SU-DHL-6 (cell line): ENCODE data around the gene TOM1L2.

Source experiments
- EZH2phosphoT487 ChIP-seq: fragments of 200-600 bp; sonication (generic), shearing (Covaris generic); conservative IDR thresholded peaks from 2 replicates; pipeline ENCODE4 v1.6.1; 2018; ENCODE audit warnings: mild to moderate bottlenecking, antibody characterized with exemption, low read length, moderate library complexity, mixed read lengths
- TF ChIP-seq, protein P1 (sequence below): fragments of 200-600 bp; sonication (generic); IDR thresholded peaks from one replicate; pipeline ENCODE4 v1.5.1; 2017; ENCODE audit warnings: antibody characterized with exemption, mild to moderate bottlenecking, low read length, moderate library complexity; ENCODE audit not compliant: insufficient read depth, poor library complexity, severe bottlenecking

DNA sequence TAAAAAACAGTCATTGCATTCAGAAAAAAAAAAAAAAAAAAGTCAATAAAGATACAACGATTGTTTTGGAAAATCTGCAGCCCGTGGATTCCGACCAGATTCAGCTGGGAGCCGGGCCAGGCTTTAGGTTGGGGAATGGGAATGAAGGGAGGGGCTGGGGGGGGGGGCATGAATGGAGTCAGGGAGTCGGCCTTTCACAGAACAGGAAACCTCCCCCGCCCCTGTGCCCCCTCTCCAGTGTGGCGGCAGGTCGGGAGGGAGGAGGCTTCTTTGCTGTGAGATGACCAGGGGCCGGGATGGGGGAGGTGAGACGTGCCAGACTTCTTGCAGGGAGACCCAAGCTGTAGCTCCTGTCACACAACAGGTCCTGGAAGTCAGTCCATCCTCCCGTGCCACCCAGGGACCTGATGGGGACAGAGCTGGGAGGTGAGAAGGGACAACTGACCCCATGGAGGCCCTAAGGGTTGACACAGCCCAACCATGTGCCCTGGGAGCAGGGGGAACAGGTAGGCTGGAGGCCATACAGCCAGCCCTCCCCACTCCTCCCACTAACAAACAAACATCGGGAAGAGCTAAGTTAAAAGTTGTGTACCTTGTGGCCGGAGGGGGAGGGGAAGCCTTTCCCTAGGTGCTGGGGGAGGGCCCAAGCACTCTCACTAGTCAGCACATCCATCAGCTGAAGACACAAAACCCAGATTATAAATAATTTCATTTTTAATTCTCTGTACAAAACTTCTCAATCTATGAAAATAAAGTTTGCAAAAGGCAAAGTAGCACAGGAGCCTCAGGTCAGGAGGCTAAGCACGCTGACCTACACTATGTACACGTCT lies 160.6 kb downstream of the TOM1L2 start:
- no peak for TF ChIP-seq EZH2phosphoT487
- TF ChIP-seq, protein P1, sequence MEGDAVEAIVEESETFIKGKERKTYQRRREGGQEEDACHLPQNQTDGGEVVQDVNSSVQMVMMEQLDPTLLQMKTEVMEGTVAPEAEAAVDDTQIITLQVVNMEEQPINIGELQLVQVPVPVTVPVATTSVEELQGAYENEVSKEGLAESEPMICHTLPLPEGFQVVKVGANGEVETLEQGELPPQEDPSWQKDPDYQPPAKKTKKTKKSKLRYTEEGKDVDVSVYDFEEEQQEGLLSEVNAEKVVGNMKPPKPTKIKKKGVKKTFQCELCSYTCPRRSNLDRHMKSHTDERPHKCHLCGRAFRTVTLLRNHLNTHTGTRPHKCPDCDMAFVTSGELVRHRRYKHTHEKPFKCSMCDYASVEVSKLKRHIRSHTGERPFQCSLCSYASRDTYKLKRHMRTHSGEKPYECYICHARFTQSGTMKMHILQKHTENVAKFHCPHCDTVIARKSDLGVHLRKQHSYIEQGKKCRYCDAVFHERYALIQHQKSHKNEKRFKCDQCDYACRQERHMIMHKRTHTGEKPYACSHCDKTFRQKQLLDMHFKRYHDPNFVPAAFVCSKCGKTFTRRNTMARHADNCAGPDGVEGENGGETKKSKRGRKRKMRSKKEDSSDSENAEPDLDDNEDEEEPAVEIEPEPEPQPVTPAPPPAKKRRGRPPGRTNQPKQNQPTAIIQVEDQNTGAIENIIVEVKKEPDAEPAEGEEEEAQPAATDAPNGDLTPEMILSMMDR, result no peak
